HG03159 (cell line): ENCODE measurements around the gene C3orf52.
A peak's percentile ranks its signal among the peaks of the same experiment; 100 is the strongest.
"Not testable (repeated sequence)": the region's sequence is repeated elsewhere in the genome, so short reads cannot be mapped to it uniquely, and the experiment has no call there.

ENCODE experiments used
- ATAC-seq: cut with Tn5 transposase; IDR thresholded peaks from one replicate; pipeline ENCODE4 v1.9.1; 2021; ENCODE audit warnings: mild to moderate bottlenecking, moderate library complexity; ENCODE audit not compliant: unreplicated experiment

Gene C3orf52, protein sequence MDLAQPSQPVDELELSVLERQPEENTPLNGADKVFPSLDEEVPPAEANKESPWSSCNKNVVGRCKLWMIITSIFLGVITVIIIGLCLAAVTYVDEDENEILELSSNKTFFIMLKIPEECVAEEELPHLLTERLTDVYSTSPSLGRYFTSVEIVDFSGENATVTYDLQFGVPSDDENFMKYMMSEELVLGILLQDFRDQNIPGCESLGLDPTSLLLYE

DNA sequence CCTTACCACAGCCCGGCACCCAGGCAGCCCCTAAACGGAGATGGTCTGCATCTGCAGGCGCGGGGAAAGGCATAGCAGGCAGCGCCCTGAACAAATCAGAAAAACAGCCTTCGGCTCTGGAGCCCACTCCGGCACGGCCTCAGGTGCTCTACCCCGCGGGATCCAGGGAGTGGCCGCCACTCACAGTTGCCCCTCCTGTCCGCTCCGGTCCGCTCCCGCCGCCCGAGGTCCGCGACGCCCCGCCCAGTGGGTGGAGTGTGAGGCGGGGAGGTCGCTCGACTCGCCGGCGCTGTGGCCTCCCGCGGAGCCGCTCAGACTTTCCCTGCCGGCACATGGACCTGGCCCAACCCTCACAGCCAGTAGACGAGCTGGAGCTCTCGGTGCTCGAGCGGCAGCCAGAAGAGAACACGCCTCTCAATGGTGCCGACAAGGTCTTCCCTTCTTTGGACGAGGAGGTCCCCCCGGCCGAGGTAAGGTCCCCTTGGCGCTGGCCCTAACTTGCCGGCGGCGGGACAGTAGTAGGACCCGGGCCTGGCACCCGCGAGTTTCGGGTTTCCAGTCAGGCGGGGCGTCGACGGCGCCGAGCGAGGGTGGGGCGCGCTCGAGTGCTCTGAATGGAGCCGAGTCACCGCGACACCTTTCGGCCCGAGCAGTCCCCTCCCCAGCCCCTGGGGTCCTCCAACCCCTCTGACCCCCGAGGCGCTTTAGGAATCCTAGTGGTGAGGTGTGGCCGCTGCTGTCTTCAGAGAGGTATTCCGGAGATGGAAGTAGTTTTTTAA is at the start of gene C3orf52:
TSS of gene C3orf52 (plus strand) at position 314 of the 779 bp plus-strand sequence. CDS start at position 333, 19 bp downstream.
- ATAC-seq: peak; percentile 62

DNA sequence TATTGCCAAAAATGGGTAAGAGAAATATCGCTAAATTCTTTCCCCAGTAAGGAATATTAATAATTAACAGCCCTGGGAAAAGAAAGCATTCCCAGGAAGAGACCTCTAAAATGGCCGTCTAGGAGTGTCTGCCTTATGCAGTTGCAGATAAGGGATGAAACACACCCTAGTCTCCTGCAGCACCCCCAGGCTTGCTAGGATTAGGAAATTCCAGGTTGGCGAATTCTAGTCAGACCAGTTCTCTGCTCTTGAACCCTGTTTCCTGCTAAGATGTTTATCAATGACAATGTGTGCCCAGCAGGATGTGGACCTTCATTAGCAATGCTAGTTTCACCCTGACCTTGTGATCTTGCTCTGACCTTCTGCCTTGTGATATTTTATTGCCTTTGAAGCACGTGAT is 49.0 kb upstream of the C3orf52 start:
- ATAC-seq: not testable (repeated sequence)

DNA sequence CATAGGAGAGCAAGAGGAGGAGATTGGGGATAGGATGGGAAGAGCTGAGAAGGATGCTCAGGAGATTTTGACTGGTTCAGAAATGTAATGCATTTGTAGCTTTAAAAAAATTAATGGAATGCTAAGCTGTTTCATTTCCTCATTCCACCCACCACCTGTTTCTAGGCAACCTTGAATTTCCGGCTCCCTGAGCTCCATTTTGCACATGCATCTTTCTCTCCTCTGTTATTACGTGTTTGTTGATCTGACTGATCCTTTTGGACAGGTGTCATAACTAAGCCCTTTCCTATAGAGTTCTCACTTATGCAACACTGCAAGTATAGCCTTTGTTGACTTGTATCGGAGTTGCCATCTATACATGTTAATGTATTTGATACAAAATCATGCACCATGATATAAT is 47.3 kb upstream of the C3orf52 start:
- ATAC-seq: peak; percentile 64

DNA sequence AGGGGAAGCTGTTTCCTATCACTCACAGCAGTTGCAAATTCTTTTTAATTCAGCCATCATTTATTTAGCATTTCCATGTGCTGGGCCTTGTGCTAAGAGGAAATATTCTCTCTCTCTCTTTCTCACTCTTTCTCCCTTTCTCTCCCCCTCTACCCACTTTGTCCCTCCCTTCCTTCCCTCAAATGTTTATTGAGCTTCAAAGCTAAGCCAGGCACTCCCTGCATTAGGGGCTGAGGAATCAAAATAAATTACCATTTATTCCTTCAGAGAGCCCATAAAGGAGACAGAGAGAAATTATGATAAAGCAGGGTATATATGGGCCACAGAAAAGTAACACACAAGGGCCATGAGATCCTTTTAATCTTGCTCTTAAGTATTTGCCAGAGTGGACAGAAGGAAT is 44.9 kb upstream of the C3orf52 start:
- no peak for ATAC-seq

DNA sequence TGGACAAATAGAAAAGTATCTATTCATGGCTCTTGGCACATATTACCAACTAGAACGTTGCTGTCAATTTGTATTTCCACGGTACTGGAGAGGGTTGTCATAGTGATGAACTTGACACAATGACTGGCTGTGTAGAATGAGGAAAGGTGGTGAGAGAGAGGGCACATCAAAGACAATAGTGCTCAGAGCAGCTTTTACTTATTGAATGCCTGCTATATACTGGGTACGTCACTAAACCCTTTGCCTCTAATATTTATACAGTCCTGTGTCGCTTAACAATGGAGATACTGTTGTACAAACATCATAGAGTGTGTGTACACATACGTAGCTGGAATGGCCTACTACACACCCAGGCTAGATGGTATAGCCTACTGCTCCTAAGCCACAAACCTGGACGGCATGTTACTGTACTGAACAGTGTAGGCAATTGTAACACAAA is 43.3 kb upstream of the C3orf52 start:
- ATAC-seq: no peak

DNA sequence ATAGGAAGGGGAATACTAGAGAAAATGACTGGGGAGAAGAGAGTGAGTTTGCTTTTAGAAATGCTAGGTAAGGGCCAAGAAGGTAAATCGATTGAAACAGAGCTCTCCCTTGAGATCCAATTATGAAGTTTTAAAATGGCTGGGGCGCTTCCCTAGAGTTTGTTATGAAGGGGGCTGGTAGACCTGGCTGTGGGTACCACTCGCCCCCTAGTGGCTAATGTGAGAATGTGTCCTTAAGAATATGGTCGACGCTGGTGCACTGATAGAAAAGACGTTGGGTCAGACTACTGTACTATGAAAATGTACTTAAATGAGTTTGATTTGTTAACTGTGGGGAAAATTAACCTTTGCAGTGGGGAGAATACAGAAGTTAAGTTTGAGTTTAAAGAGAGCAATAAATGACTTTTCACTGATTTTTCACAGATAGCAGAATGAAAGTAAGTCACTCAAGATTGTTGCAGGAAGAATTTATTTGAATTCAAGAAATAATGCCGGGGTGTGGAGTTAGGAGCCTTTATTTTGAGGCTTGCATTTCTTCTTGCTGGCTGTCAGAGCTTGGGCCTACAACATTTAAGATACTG is 42.5 kb upstream of the C3orf52 start:
- peak; percentile 87 for ATAC-seq

DNA sequence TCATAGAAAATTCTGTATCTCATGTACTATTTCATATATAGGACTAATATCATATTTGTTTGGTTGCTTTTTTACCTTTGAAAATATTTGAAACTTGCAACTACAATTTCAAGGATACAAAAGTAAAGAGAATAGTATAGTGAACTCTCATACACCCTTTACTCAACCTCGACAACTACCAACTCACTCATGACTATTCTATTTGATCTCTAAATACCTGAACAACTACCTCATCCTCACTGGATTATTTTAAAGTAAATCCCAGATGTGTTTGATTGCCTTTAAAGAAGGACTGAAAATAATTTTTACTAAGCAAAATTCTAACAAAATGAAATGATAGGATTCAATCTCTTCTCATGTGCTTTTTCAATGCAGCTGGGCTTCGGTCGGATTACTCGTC is 39.6 kb upstream of the C3orf52 start:
- ATAC-seq: no peak

DNA sequence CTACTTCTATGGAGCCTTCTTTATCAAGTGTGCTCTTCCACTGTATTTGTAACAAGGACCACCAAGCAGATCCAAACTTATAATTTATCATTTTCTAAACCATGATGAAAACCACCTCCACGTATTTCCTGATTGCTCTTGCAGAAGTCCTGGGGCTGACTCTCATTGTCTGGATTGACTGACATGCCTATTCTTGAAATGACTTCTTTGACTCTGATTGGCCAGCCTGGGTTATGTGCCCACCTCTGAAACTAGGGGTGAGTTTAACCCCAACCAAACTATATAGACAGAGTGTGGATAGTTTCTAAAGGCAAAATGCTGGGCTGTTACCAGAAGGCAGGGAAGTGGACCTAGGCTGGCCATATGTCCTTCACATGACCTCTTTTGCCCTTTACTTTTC is 38.9 kb upstream of the C3orf52 start:
- no peak for ATAC-seq

DNA sequence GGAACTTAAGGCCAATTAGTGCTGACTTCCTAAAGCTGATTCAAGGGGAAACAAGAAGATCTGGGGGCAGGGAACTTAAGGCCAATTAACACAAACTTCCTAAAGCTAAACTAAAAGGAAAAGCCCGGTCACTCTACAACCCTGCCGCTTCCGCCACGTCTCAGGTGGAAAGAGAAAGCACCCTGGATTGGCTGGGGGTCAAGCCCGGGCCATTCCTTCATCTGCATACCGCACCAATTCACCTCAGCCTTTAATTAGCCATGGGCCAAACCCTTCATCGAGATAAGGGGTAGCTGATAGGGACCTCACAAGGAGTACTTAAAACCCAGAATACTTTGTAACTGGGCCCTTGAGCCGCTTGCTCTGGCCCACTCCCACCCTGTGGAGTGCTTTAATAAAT is 37.3 kb upstream of the C3orf52 start:
- ATAC-seq: no peak

DNA sequence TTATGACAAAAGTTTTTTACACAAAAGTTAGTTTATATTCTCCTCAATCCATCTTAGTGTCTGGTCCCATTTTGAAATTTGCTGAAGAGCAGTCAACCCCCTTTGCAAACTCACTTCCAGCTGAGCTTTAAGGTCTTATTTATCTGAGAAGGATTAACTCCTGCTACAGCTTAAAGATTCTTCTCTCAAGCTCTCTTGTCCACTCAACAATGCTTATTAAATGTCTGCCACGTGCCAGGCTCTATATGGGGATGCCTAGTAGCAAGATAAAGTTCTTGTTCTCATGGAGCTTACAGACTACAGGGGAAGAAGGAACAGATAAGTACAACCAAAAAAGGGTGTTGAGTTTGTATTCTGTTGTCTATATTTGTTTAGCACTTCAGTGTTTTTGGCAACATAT is 33.0 kb upstream of the C3orf52 start:
- ATAC-seq: no peak

DNA sequence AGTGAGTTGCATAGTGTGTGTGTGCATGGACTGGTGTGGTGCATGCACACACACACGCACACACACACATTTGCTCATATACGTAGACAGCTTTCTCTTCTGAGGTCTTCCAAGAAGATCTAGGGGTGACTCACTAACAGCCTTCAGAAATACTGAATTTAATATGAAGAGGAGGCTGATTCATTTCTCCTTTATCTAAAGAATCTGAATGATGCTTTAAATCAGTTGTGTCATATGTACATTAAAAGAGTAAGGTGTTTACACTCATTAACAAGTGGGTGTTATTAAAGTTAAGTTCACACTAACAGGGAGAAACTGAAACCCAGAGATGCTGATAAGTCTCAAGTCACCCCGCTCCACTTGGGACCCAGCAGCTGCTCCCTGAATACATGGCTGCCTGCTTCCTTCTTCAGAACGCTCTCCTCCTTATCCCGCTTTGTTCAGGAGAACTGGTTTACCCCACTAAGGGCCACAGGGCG is 29.7 kb upstream of the C3orf52 start:
- ATAC-seq: no peak

DNA sequence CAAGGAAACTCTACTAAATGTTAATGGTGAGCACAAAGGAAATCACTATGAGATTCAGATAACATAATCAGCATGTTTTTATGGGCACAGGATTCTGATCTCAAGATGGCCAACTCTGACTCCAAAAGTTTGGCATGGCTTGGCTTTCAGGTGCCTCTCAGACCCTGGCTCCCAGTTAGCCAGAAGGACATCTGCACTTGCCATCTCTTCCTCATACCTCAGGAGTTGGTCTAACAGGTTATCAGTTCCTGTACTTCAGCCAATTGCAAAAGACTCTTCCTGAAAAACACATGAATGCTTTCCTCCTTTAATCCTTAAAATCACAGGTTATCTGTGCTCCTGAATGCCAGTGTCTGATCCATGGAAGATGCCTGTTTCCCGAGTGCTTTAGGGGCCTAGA is 26.7 kb upstream of the C3orf52 start:
- no peak for ATAC-seq

DNA sequence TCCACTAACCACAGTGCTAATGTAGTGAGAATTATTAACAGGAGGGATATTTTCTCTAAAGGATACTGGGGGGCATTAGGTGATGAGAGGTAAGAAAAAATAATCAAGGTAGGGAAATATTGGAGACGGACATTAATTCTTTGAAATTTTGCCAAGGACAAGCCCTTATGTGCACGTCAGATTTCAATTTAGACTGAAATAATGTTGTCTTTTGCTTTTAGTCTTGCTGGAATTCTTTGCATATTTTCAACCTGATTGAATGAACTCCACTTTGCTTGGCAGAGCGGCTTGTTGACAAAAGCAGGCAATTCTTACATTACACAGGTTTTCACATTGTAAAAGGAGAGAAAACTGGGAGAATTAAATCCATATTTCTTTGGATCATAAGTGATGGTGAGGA is 25.0 kb upstream of the C3orf52 start:
- ATAC-seq: no peak

DNA sequence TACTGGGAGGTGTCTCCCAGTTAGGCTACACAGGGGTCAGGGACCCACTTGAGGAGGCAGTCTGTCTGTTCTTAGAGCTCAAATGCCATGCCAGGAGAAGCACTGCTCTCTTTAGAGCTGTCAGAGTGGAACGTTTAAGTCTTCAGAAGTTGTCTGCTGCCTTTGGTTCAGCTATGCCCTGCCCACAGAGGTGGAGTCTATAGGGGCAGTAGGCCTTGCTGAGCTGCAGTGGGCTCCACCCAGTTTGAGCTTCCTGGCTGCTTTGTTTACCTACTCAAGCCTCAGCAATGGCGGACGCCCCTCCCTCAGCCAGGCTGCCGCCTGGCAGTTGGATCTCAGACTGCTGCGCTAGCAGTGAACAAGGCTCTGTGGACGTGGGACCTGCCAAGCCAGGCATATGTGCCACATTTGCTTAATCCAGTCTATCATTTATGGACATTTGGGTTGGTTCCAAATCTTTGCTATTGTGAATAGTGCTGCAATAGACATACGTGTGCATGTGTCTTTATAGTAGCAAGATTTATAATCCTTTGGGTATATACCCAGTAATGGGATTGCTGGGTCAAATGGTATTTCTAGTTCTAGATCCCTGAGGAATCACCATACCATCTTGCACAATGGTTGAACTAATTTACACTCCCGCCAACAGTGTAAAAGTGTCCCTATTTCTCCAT is 13.7 kb upstream of the C3orf52 start:
- not testable (repeated sequence) for ATAC-seq

DNA sequence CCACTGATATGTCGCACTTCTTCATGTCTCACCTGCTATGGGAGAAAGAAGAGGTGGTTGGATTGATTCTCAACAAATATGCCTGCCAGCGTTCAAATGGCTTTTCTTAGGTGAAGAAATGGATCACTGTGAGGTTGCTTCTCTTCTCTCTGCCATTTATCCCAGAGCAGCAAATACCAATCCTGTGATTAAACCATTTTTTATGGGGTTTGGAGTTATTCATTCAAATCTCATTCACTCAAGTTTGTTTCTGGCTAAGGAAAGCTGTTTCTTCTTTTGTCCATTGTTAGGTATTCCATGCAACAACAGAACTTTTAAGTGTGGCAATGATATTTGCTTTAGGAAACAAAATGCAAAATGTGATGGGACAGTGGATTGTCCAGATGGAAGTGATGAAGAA is 12.2 kb upstream of the C3orf52 start:
- ATAC-seq: no peak

DNA sequence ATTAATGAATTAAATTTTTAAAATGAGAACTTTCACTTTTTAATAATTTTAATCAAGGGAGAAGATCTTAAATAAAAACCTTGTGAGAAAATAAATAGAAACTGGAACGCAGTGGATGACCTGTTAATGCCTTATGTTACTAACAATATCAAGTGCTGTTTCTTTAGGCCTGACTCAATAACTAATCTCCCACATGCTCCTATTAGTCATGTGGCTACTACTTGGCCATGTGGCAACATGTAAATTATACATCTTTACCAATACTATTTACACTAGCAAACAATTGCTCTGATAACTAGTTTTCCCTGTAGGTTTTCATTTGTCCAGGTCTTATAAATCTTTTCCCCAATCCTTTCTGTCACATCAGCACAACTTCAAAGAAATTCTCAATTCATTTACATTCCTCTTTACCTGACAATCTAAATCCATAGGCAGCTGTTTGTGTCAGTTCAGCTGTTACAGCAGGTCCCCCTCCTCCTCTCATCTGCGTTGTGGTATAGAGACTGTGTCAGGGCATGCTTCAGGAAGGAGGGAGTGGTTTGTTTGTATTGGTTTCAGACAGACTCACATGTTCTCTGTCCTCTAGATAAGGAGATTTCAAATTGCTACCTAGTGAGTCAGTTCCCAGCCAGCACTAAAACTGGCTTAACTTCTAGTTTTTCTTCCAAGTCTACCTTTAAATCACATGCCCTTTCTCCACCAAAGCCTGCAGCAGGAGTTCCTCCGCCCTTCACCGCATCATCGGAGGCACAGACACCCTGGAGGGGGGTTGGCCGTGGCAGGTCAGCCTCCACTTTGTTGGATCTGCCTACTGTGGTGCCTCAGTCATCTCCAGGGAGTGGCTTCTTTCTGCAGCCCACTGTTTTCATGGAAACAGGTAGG is 11.3 kb upstream of the C3orf52 start:
- peak; percentile 75 for ATAC-seq

DNA sequence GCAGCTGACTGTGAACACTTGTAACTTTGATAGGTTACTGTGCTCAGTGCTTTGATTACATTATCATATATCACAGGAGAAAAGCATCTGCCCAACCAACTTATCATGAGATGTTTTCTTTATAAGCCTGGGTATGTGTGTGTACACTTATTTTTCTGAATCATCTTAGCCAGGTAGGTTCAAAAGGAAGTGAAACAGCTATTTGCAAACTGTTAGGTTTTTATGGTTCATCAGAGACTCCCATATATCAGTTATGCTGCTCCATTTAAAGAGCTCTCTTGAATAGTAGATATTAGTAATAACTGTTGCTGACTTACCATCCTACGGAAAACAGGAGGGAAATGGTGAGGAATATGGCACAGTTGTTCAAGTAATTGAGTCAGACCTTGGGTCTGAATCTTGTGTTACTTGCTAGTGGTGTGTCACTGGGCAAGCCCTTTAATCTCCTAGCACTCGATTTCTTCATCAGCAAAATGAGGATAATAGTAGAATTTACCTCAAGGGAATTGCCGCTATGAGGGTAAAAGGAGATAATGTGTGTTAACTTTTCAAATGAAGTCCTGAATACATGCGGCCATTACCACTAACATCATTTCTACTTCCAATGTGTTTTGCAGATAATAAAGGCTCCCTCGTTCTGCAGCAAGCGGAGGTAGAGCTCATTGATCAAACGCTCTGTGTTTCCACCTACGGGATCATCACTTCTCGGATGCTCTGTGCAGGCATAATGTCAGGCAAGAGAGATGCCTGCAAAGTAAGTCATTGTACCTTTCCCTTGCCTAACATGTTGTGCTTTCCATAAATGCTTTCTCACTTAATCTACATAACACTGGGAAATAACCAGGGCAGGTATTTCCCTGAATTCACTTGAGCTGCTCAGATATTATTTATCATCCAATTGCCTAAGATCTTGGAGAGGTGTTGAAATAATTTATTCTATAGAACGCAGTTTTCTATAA is 7.8 kb upstream of the C3orf52 start:
- ATAC-seq: no peak

DNA sequence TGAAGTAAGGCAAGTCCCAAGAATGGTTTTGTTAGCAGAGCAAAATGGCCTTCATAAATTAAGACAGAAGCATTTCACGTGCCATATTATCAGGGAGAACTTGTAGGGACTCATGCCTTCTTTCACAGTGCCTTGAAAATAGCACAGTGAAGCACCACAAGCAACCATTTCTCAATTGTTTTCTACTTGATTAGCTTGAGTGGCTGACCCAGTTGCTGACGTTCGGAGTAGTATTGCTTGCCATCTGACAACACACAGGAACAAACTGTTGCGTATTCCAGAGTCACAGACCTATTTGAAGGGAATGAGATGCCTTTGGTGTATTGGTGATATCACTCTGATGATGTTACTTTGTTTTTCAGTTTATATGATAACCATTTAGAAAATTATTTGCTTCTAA is 3.0 kb upstream of the C3orf52 start:
- no peak for ATAC-seq

DNA sequence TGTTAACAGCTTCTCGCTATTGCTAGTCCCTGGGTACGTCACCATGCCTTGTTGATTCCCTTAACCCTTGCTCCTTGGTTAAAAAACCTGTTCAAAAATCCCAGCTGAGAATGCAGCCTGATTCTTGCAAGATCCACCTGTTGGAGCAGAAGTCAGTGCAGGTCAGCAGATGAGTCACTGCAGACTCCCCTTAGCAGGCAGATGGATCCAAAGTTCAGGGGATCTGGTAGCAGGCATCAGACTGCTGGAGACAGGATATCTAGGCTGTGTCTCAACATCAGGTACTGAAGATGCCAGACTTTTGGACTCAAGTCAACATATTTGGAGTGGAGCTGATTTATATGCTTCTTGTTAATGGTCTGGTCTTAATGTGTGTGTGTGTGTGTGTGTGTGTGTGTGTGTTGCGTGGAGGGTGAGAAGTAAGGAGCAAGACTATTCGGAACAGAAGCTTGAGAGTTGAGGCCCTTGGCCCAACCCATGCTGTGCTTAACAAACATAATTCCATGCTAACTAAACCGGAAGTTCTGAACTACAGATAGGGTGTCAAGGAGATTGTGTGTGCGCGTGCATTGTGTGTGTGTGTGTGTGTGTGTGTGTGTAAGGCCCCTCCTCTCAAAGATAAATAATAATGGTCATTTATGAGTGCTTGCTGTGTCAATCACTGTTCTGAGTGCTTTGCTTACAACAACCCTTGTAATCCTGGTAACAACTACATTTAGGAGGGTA is 1.0 kb upstream of the C3orf52 start:
- no peak for ATAC-seq
